ENCODE results near the gene RNF123. TPM values are rescaled to one million over a fixed set of nuclear protein-coding genes. Genes with fewer than 3 reads are reported as not detected.

RNF123 gene
- total RNA-seq, 1 experiment from 2014 or later, result 40.6 TPM

- H3K23me2 ChIP-seq (ENCODE audit: insufficient read length, low read depth, low read length, poor library complexity, severe bottlenecking), result no peaks in the 10 kb centered on the region
- H2AFZ ChIP-seq (ENCODE audit: low read length), result no peak overlapping the region
- H3K4me1 ChIP-seq (ENCODE audit: insufficient read depth, low read length), result no peaks in the 10 kb centered on the region
Observed at GRCh38 chr3:49683162-49683561, 6.2 kb upstream of the RNF123 start.

More at GRCh38 chr3:49683162-49683561, 6.2 kb upstream of the RNF123 start:
- H3K27ac ChIP-seq (ENCODE audit: insufficient read length, low read depth, low read length), result no peak overlapping the region
- H3K4me2 ChIP-seq (ENCODE audit: insufficient read depth, insufficient read length, low read length), result no peak overlapping the region
- H3K4ac ChIP-seq (ENCODE audit: low read depth, low read length), result no peak overlapping the region
- no peak overlapping the region for H2BK12ac ChIP-seq (ENCODE audit: insufficient read length, low read depth, low read length)
- Mint-ChIP-seq H3K27me3 (ENCODE audit: low read depth) (peaks cover 2% of the 10 kb centered on the region; the same call in 1 of the 2 replicates), H3K27ac (no peak overlapping the region), H3K4me1 (peaks cover 8 to 13% of the 10 kb centered on the region in 2 experiments), H3K4me3 (no peak overlapping the region), H3K9me3 (no peaks in the 10 kb centered on the region), H3K36me3 (ENCODE audit: insufficient read depth in 1 of 3, low read depth in 3 of 3) (peaks cover 19 to 53% (median 48%) of the 10 kb centered on the region in 3 experiments; a peak in 6 of 7 replicates)
- H3K56ac ChIP-seq (ENCODE audit: insufficient read length, low read depth, low read length), result no peak overlapping the region
- no peaks in the 10 kb centered on the region for H3K27me3 ChIP-seq (ENCODE audit: insufficient read depth, low read length)
- no peaks in the 10 kb centered on the region for H3K79me2 ChIP-seq (ENCODE audit: insufficient read depth, low read length)
- no peak overlapping the region for H2BK120ac ChIP-seq (ENCODE audit: low read depth, low read length, poor library complexity, severe bottlenecking)
- H3K79me1 ChIP-seq (ENCODE audit: insufficient read depth, low read depth, low read length, poor library complexity, severe bottlenecking), result no peaks in the 10 kb centered on the region
- no peak overlapping the region for H3K18ac ChIP-seq (ENCODE audit: insufficient read length, low read depth, low read length)
- no CpG with 5 or more reads among the region's 6 CpGs for WGBS (ENCODE audit: extremely low coverage, insufficient read length, low lambda C conversion rate)
- no peak overlapping the region for H2BK15ac ChIP-seq (ENCODE audit: low read depth, low read length)
- no peak overlapping the region for H2BK5ac ChIP-seq (ENCODE audit: insufficient read length, low read length)
- H3K14ac ChIP-seq (ENCODE audit: insufficient read depth, low read length), result no peak overlapping the region
- H4K91ac ChIP-seq (ENCODE audit: insufficient read length, low read depth, low read length), result no peak overlapping the region
- no peak overlapping the region for H3K9ac ChIP-seq (ENCODE audit: extremely low read depth, insufficient read length, low read length)
- no peak overlapping the region for H4K8ac ChIP-seq (replicated peaks; ENCODE audit: insufficient read length, low read depth, low read length)
- no peak overlapping the region for H2BK20ac ChIP-seq (ENCODE audit: low read depth, low read length, poor library complexity, severe bottlenecking)
- H4K5ac ChIP-seq (ENCODE audit: insufficient read length, low read depth, low read length), result no peak overlapping the region
- no peak overlapping the region for H3K23ac ChIP-seq (ENCODE audit: insufficient read length, low read depth, low read length)
- DNase-seq, result no peak
- no peak overlapping the region for H3T11ph ChIP-seq (ENCODE audit: low read length)
- H3K9me3 ChIP-seq (ENCODE audit: control insufficient read depth, low read depth, low read length), result no peaks in the 10 kb centered on the region
- H4K20me1 ChIP-seq (ENCODE audit: control insufficient read depth, insufficient read depth, insufficient read length), result no peaks in the 10 kb centered on the region
- no peak for TF ChIP-seq CTCF (conservative IDR thresholded peaks at IDR 0.05)
- no peak overlapping the region for H2AK5ac ChIP-seq (ENCODE audit: insufficient read length, low read length)

Data from H9 (cell line).